HL-60 (cell line): Measurements from ENCODE around the gene PIK3CD.
"Not testable (repeated sequence)": the region's sequence is repeated elsewhere in the genome, so short reads cannot be mapped to it uniquely, and the experiment has no call there.

Experiments
- DNase-seq, 2 experiments: peaks; one replicate each; pipeline ENCODE4 v3.0.0-alpha.2; 2010 to 2020; ENCODE audit warnings: low read depth in 1 of 2, low spot score in 1 of 2
- H3K27ac ChIP-seq: fragments of 250-450 bp; sonication (Bioruptor Pico); replicated peaks from 2 replicates; pipeline ENCODE4 v1.5.1; 2020; ENCODE audit warnings: mild to moderate bottlenecking, moderate library complexity
- H3K27me3 ChIP-seq: fragments of 250-450 bp; sonication (Bioruptor Pico); 2 replicates; pipeline ENCODE4 v1.5.1; 2021; ENCODE audit warnings: mild to moderate bottlenecking, moderate library complexity; ENCODE audit not compliant: insufficient read depth, poor library complexity, severe bottlenecking
- H3K4me3 ChIP-seq: replicated peaks from 2 replicates; pipeline ENCODE4 v1.5.1; 2011; ENCODE audit warnings: mild to moderate bottlenecking, control low read depth, low read length; ENCODE audit not compliant: insufficient read depth
- CTCF ChIP-seq: IDR thresholded peaks from one replicate; pipeline ENCODE4 v1.5.1; 2011; ENCODE audit warnings: low read length, control low read depth, inconsistent platforms; ENCODE audit not compliant: insufficient read depth
- GABPA ChIP-seq: IDR thresholded peaks from 2 replicates; pipeline ENCODE4 v1.6.1; 2012; ENCODE audit warnings: low read depth
- POLR2AphosphoS5 ChIP-seq: IDR thresholded peaks from 2 replicates; pipeline ENCODE4 v1.6.1; 2012; ENCODE audit warnings: low read depth
- SPI1 ChIP-seq: IDR thresholded peaks from 2 replicates; pipeline ENCODE4 v1.6.1; 2012; ENCODE audit warnings: low read depth, mild to moderate bottlenecking, borderline replicate concordance
- TF ChIP-seq, protein P1 (sequence below): IDR thresholded peaks from 2 replicates; pipeline ENCODE4 v1.6.1; 2012; ENCODE audit warnings: low read depth; ENCODE audit not compliant: insufficient replicate concordance

PIK3CD gene

DNA sequence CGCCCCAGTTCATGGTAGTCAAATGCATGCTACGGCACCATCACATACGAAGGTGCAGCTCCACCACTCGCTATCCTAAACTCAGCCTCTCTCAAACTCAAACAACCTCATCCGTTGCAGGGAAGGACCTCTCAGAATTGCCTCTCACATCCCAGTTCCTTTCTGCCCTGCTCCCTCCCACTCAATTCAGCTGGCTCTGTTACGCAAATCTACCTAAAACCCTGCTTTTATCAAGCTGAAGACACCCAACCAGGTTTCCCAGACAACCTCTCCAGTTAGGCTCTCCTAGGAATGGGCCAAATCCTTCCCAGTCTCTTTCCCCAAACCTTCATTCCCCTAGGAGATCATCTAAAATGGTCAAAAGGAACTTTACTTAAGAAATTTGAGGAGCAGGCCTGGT is 109.3 kb downstream of the PIK3CD start:
- no peaks in the 10 kb centered on the region for H3K27me3 ChIP-seq
- no peak overlapping the region for H3K27ac ChIP-seq
- no peak for TF ChIP-seq CTCF
- TF ChIP-seq POLR2AphosphoS5 = no peak
- TF ChIP-seq, protein P1, sequence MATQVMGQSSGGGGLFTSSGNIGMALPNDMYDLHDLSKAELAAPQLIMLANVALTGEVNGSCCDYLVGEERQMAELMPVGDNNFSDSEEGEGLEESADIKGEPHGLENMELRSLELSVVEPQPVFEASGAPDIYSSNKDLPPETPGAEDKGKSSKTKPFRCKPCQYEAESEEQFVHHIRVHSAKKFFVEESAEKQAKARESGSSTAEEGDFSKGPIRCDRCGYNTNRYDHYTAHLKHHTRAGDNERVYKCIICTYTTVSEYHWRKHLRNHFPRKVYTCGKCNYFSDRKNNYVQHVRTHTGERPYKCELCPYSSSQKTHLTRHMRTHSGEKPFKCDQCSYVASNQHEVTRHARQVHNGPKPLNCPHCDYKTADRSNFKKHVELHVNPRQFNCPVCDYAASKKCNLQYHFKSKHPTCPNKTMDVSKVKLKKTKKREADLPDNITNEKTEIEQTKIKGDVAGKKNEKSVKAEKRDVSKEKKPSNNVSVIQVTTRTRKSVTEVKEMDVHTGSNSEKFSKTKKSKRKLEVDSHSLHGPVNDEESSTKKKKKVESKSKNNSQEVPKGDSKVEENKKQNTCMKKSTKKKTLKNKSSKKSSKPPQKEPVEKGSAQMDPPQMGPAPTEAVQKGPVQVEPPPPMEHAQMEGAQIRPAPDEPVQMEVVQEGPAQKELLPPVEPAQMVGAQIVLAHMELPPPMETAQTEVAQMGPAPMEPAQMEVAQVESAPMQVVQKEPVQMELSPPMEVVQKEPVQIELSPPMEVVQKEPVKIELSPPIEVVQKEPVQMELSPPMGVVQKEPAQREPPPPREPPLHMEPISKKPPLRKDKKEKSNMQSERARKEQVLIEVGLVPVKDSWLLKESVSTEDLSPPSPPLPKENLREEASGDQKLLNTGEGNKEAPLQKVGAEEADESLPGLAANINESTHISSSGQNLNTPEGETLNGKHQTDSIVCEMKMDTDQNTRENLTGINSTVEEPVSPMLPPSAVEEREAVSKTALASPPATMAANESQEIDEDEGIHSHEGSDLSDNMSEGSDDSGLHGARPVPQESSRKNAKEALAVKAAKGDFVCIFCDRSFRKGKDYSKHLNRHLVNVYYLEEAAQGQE = no peak
- no peak for TF ChIP-seq GABPA
- no peak for TF ChIP-seq SPI1
- H3K4me3 ChIP-seq = no peak overlapping the region
- DNase-seq = peak in 1 of 2 experiments; percentile 27

- Histone ChIP-seq H3K4me3 (no peak overlapping the region), H3K27ac (no peak overlapping the region), H3K27me3 (no peaks in the 10 kb centered on the region)
- TF ChIP-seq SPI1 (no peak), POLR2AphosphoS5 (no peak), CTCF (no peak), GABPA (no peak)
- TF ChIP-seq, protein P1 = no peak
- no peak for DNase-seq
These were observed 110.3 kb downstream of the PIK3CD start for GRCh38 chr1:9761855-9762254.

DNA sequence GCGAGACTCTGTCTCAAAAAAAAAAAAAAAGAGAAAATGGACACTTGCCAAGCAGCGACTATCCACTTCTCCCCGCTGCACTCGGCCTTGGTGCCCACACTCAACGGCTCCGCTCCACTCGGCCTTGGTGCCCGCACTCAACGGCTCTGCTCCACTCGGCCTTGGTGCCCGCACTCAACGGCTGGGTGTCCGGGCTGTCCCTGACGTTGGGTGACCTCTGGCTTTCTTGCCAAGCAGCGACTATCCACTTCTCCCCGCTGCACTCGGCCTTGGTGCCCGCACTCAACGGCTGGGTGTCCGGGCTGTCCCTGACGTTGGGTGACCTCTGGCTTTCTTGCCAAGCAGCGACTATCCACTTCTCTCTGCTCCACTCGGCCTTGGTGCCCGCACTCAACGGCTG is 110.9 kb downstream of the PIK3CD start:
- not testable (repeated sequence) for H3K27me3 ChIP-seq, H3K4me3 ChIP-seq, H3K27ac ChIP-seq, DNase-seq

GRCh38 chr1:9763914-9764313 is 112.4 kb downstream of the PIK3CD start:
- H3K27me3 ChIP-seq = no peaks in the 10 kb centered on the region
- TF ChIP-seq POLR2AphosphoS5 (no peak), GABPA (no peak), CTCF (no peak), SPI1 (no peak)
- TF ChIP-seq, protein P1 = no peak
- H3K4me3 ChIP-seq = no peak overlapping the region
- no peak for DNase-seq
- H3K27ac ChIP-seq = no peak overlapping the region
